ENCODE results near the gene CDKN1B.

Gene CDKN1B

DNA sequence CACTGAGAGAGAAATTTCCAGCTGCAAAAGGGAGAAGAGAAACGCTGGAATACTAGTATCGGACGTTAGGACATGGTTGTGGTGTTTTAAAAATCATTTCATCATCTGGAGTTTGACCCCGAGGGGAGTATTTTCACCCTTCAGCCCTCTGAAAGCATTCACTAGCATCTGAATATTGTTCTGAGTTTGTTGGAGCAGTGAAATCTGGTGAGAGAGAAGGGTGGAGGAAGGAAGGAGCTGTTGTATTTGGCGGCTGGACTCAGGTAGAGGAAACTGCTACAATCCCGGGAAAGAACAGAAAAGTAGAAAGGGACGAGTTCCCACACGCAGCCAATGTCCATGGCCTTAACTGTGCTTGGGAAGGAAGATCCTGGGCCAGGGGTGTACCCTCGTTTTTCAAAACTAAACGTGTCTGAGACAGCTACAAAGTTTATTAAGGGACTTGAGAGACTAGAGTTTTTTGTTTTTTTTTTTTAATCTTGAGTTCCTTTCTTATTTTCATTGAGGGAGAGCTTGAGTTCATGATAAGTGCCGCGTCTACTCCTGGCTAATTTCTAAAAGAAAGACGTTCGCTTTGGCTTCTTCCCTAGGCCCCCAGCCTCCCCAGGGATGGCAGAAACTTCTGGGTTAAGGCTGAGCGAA, 896 bp upstream of the CDKN1B start:
- H3K27ac ChIP-seq (ENCODE audit: poor library complexity, severe bottlenecking): peak overlapping the region; percentile 97
- H3K4me3 ChIP-seq (ENCODE audit: severe bottlenecking): peak overlapping the region; percentile 86
- H3K4me1 ChIP-seq (ENCODE audit: insufficient read depth, poor library complexity, severe bottlenecking): peaks cover 23% of the 10 kb centered on the region
- peaks cover 33% of the 10 kb centered on the region for H3K36me3 ChIP-seq (ENCODE audit: low read depth)
- DNase-seq (ENCODE audit: low spot score) (no peak), ATAC-seq (ENCODE audit: low read depth) (no peak)
- TF ChIP-seq CTCF (IDR thresholded peaks at IDR 0.05; ENCODE audit: poor library complexity, severe bottlenecking): no peak
- H3K9me3 ChIP-seq (ENCODE audit: severe bottlenecking): no peaks in the 10 kb centered on the region
- no peaks in the 10 kb centered on the region for H3K27me3 ChIP-seq (ENCODE audit: insufficient read depth, poor library complexity, severe bottlenecking)

GRCh38 chr12:12717586-12718380, 615 bp downstream of the CDKN1B start:
- DNase-seq (ENCODE audit: low spot score) (no peak), ATAC-seq (ENCODE audit: low read depth) (peak; percentile 26)
- Histone ChIP-seq H3K9me3 (ENCODE audit: severe bottlenecking) (no peaks in the 10 kb centered on the region), H3K27ac (ENCODE audit: poor library complexity, severe bottlenecking) (peak overlapping the region; percentile 97), H3K4me1 (ENCODE audit: insufficient read depth, poor library complexity, severe bottlenecking) (peaks cover 30% of the 10 kb centered on the region), H3K4me3 (ENCODE audit: severe bottlenecking) (peak overlapping the region; percentile 86), H3K27me3 (ENCODE audit: insufficient read depth, poor library complexity, severe bottlenecking) (no peaks in the 10 kb centered on the region), H3K36me3 (ENCODE audit: low read depth) (peaks cover 45% of the 10 kb centered on the region)
- TF ChIP-seq CTCF (IDR thresholded peaks at IDR 0.05; ENCODE audit: poor library complexity, severe bottlenecking): no peak

DNA sequence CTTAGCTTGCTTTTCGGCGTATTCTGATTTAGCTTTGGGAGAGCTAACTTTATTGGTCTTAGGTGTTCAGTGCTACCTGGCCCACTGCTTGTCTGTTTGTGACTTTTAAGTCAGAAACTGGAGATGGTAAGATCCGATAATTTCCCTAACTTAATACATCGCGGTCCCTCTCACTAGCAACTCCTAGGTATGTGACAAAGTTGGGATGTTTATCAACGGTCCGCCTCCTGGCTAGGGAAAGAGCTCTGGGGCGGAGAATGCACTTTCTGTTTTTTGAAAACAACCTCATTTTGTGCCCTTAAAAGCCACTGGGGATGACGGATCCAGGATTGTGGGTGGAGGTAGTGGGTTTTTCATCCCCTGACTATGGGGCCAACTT, 1.2 kb downstream of the CDKN1B start:
- H3K36me3 ChIP-seq (ENCODE audit: low read depth): peaks cover 45% of the 10 kb centered on the region
- H3K27me3 ChIP-seq (ENCODE audit: insufficient read depth, poor library complexity, severe bottlenecking): no peaks in the 10 kb centered on the region
- H3K9me3 ChIP-seq (ENCODE audit: severe bottlenecking): no peaks in the 10 kb centered on the region
- H3K27ac ChIP-seq (ENCODE audit: poor library complexity, severe bottlenecking): peak overlapping the region; percentile 97
- no peak for TF ChIP-seq CTCF (IDR thresholded peaks at IDR 0.05; ENCODE audit: poor library complexity, severe bottlenecking)
- peaks cover 30% of the 10 kb centered on the region for H3K4me1 ChIP-seq (ENCODE audit: insufficient read depth, poor library complexity, severe bottlenecking)
- DNase-seq (ENCODE audit: low spot score) (no peak), ATAC-seq (ENCODE audit: low read depth) (no peak)
- peak overlapping the region; percentile 86 for H3K4me3 ChIP-seq (ENCODE audit: severe bottlenecking)

GRCh38 chr12:12718853-12719252, 1.7 kb downstream of the CDKN1B start:
- Histone ChIP-seq H3K4me3 (ENCODE audit: severe bottlenecking) (peak overlapping the region; percentile 86), H3K27me3 (ENCODE audit: insufficient read depth, poor library complexity, severe bottlenecking) (no peaks in the 10 kb centered on the region), H3K27ac (ENCODE audit: poor library complexity, severe bottlenecking) (peak overlapping the region; percentile 97), H3K9me3 (ENCODE audit: severe bottlenecking) (no peaks in the 10 kb centered on the region), H3K36me3 (ENCODE audit: low read depth) (peaks cover 45% of the 10 kb centered on the region), H3K4me1 (ENCODE audit: insufficient read depth, poor library complexity, severe bottlenecking) (peaks cover 30% of the 10 kb centered on the region)
- no peak for TF ChIP-seq CTCF (IDR thresholded peaks at IDR 0.05; ENCODE audit: poor library complexity, severe bottlenecking)
- no peak for DNase-seq (ENCODE audit: low spot score)
- no peak for ATAC-seq (ENCODE audit: low read depth)

DNA sequence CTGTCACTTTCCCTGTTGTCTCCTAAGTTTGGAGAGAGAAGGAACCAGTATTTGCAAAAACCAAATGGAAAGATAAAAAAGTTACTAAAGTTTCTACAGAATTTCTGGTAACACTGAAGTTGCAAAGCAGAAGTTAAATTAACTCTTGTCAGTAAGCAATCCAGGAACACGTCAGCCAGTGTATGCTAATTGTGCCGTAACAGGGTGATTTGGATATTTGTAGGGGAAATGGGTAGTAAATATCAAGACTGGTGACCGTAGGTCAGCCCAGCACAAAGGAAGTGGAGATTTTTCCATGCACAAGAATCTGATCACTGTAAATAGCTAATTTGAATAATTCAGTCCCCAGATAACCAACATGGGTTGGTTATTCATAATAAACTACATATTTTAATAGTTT, 2.3 kb downstream of the CDKN1B start:
- ATAC-seq (ENCODE audit: low read depth) (no peak), DNase-seq (ENCODE audit: low spot score) (no peak)
- Histone ChIP-seq H3K4me1 (ENCODE audit: insufficient read depth, poor library complexity, severe bottlenecking) (peaks cover 30% of the 10 kb centered on the region), H3K27me3 (ENCODE audit: insufficient read depth, poor library complexity, severe bottlenecking) (no peaks in the 10 kb centered on the region), H3K36me3 (ENCODE audit: low read depth) (peaks cover 45% of the 10 kb centered on the region), H3K4me3 (ENCODE audit: severe bottlenecking) (peak overlapping the region; percentile 86), H3K9me3 (ENCODE audit: severe bottlenecking) (no peaks in the 10 kb centered on the region), H3K27ac (ENCODE audit: poor library complexity, severe bottlenecking) (peak overlapping the region; percentile 97)
- TF ChIP-seq CTCF (IDR thresholded peaks at IDR 0.05; ENCODE audit: poor library complexity, severe bottlenecking): no peak

Measured in RWPE2 (cell line).